Measurements from ENCODE around the gene RASGRF1. TPM values are rescaled to one million over a fixed set of nuclear protein-coding genes. Genes with fewer than 3 reads are reported as not detected.

RASGRF1 gene
- total RNA-seq, 1 experiment from 2014 or later, result 4.2 TPM

DNA sequence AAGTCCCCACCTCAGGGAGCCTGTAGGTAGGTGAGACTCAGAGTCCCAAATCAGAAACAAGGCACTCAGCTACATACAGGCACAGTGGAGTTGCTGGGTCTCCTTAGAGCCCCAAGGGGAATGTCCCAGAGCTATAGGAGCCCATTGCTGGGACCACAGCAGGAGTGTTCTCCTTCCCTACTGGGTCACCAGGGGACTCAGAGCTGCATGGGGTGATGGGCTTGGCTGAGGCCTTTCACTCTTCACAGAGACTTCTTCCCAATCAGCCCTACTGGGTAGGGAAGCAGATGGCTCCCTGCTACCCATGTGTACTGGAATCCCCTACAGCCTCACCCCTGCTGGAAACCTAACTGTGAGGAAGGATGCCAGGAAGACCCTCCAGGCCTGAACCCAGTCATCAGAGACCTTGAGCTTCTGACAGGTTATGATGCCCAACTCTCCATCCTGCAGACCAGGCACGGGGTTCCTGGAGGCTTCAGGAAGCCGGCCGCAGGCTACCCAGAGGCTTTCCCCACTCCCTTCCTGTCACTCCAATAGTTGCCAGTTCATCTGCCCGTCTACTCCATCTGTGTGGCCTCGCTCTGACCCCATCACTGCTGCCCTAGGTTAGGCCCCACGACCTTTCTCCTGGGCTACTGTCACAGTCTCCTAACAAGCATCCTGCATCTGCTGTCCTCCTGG is 24.0 kb downstream of the RASGRF1 start:
- DNase-seq (ENCODE audit: low spot score), result no peak

DNA sequence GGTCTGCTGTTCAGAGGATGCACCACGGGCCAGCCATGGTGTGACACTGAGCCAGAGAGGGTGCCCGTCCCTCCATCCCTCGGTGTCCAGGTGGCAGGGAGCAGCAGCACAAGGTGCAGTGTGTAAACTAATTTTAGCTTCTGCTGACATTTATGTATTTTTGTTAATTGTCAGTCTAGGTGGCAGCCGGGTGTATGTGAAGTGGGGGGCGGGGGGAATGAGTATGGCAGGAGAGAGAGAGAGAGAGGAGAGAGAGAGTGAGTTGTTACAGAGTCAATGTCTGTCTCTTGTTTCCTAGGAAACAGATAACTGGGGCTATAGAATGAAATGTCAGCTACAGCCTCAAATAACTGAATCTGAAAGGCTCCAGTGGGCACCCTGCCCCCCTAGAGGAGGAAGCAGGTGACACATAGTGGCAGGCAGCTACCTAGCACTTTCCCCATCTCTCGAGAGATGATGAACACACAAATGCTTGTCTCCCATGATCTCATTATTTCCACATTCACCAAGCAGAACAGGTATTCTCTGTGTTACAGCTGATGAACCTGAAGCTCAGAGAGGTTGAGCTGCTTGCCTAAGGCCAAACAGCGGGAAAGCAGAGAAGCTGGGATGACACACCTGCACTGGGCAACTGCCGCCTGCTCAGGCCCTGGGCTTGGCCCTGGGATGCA is 24.7 kb downstream of the RASGRF1 start:
- DNase-seq (ENCODE audit: low spot score), result no peak

DNA sequence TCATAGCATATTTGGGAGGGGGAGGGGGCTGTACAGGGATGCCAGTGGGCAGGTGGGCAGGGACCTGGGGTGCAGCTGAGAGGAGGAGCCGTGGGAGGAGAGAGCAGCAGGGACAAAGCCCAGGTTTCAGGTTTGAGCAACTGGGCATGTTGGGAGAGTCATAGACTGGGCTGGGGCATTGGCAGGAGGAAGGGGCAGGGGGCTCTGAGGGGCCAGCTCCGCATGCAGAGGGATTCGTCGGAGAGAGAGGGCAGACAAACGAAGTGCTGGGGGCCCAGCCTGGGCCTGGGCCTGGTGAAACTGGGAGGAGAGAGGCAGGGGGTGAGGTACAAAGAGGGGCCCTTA is 25.2 kb downstream of the RASGRF1 start:
- no peak for DNase-seq (ENCODE audit: low spot score)

DNA sequence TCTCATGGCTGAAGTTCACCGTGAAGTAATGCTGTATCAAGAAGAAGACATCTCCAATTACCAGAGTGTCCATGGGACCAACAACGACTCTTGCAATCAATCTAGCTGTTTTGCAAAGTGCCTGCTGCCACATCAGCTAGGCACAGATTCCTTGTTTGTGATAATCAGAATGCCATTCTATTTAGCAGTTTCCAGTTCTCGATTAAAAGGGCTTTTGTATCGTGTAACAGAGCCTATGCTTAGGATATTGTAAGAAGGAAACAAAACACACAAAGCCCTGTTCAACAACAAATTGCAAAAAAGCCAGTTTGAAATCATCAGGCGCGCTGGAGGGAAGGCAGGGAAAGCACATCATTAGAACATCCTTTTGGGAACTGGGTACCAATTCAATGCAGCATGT is 26.1 kb downstream of the RASGRF1 start:
- DNase-seq (ENCODE audit: low spot score), result no peak

DNA sequence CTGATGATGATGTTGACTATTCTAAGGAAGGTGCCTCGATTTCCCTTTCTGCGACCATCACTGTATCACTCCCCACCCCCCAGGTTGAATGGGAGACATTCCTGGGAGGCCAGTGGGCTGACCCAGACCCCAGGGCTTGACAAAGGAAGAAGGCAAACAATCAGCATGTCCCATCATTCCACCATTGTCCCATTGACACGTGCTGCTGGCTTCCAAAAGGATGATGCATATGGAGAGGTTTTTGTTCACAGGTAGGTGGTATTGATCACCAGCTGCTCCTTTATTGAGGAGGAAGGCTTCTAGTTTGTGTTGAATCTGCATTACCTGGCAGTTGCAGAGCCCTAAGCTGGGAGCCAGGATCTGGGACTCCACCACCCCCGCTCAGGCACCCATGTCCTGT is 30.4 kb downstream of the RASGRF1 start:
- DNase-seq (ENCODE audit: low spot score), result no peak

DNA sequence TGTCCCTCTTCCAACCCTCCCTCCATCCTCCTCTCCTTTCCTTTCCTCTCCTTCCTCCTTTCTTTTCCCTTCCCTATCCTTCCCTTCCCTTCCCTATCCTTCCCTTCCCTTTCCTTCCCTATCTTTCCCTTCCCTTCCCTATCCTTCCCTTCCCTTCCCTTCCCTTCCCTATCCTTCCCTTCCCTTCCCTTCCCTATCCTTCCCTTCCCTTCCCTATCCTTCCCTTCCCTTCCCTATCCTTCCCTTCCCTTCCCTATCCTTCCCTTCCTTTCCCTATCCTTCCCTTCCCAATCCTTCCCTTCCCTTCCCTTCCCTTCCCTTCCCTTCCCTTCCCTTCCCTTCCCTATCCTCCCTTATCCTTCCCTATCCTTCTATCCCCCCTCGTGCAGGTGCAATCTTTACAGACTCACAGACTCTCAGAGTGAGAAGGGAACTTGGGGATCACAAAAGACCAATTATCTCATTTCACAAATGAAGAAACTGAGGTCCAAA is 31.5 kb downstream of the RASGRF1 start:
- DNase-seq (ENCODE audit: low spot score), result no peak

DNA sequence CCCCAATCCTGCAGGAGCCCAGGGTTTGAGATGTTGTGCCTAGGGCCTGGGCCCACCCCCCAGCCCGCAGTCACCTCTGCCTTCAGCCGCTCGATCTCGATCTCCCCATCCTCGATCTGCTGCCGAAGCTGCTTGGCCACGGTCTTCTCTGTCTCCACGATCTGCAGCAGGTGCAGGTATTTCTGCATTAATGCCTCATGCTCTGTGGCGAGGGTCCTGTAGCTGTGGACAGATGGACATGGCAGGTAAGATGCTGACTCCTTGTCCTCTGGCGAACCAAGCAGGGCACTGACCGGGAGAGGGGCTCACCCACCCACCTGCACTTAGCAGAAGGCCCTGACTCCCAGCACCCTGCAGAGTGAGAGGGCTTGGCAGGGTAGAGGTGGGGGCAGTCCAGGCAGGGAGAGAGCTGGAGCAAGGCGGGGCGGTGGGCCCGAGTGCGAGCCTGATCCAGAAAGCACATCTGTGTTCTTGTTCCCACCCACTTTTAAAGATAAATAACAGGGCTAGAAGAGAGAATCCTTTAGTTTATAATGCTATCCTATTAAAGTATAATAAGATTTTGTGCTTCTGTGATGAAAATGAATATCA is 32.2 kb downstream of the RASGRF1 start:
- no peak for DNase-seq (ENCODE audit: low spot score)

DNA sequence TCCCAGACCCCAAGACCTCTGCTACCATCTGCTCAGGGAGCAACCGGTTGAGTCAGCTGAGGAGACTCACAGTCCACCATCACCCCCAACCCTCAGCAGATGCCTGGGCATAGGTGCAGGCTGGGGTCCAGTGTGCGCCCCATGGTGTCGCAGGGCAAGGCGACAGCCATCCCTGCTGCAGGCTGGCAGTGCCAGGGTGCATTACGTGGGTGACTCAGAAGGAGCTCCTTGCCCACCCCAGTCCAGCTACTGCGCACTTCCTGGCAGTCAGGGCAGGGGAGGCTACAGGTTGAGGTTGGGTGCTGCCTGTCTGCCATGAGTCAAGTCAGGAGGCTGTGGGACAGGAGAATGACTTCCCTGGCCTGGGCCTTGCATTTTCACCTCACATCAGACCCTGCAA is 33.5 kb downstream of the RASGRF1 start:
- no peak for DNase-seq (ENCODE audit: low spot score)

DNA sequence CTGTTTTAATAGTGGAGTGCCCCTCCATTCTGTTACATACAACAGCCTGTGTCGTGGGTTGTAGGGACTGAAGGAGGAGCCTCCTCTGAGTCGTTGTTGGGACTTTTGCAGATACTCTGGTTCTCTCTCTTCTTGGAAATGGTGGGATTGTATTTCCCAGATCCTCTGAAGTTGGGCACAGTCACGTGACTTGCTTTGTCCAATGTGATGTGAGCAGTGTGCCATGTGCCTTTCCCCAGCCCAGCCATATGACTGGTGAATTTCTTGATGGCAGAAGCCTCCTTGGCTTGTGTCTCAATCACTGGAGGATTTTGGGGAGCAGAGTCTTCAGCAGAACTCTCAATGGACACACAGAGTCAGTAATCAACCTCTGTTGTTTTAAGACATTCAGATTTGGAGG is 36.2 kb downstream of the RASGRF1 start:
- DNase-seq (ENCODE audit: low spot score), result no peak

DNA sequence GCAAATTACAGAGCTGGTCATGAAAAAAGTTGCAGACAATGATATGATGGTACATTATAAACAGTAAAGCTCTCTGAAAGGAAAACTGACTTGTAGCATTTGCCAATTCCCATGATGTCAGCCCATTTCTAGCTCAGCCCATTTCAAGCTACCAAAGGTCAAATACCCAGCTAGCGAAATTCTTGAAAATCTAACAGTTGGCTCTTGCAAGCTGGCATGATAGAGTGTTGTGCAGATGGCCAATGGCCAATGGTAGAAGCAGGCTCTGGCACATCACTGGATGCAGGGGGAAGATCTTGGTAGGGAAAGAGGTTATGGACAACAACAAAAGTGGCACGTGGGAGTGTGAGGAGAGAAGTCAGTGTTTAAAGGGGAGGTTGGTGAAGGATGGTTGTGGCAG is 36.7 kb downstream of the RASGRF1 start:
- no peak for DNase-seq (ENCODE audit: low spot score)

DNA sequence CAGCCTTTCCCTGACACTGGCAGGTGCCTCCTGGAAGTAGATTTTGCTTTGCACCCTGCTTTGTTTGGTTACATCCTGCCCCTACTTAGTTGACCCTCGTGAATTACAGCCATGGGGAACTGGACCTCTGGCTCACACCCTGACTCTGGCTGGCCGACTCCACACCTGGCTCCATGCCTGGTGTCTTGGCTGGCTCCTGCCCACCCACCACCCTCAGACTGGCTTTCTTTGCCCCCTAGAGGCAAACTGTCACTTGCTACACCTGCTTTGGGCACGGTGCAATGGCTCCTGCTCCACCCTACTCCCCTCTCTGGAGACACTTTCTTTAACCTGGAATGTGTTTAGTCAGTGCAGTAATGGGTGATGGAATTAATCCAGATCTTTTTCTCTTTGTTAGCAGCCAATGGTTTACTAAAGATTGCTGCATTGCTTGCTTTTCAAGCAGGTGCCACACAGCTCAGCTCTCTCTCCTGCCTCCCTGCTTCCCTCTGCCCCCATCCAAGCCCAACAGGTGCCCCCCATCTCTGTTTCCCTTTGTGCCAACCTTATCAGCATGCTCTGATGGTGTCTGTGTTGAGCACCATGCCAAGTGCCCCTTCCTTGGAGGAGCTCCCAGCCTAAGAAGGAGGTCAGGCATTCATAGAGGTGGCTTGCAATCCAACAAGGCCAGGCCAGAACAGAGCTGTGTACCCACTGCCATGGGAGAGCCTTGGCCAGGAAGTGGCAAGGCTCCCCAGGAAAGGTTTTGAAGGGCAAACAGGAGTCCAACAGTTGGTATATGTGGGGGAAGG is 38.4 kb downstream of the RASGRF1 start:
- DNase-seq (ENCODE audit: low spot score), result no peak

DNA sequence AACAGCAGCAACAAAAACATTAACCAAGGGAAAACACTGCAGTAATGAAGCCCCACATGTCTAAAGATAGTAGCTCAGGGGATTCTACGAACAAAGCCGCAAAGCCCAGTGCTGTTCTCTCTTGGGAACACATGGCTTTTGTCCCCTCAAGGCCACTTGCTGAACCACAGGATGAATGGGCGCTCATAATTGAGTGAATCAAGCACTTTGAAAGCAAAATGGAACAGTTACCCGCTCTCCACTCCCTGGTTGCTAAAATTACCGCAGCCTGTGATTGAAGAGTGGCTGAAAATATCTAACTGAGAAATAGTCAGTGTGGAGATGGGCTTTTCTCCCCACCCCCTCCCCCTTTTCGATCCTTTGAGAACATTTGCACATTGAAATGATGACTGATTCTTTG is 39.6 kb downstream of the RASGRF1 start:
- DNase-seq (ENCODE audit: low spot score), result no peak

DNA sequence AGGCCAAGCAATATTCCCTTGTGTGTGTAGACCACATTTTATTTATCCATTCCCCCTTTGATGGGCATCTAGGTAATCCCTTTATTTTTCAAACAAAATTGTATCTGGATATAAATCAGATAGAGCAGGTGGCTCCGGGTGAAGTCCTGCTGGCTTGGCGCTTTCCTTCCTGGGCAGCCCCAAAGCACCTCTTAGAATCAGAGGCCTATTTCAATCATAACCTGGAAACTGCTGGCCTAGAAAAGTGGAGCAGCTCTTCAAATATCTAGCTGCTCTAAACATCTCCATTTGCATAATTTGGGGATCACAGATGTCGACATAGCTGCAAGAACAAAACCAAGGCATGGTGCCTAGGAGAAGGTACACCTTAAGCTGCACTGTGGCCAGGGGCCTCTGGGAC is 40.2 kb downstream of the RASGRF1 start:
- DNase-seq (ENCODE audit: low spot score), result no peak

DNA sequence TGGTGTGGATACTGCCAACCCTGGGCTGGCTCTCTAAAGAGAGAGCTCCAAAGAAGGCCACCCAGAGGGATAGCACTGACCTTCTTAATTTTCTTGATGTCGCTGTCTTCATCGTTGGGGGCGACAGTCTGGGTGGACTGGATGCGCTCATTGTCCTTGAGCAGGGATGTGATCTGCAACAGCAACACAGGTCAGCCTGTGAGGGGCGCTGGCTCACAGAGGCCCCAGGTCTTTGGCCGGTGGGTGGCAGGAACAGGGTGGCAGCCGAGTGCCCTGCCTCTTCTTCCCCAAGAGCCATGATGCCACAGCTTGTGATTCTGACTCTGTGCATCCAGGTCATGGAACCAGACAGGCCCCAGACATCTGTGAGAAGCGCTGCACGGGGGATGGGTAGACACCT is 41.2 kb downstream of the RASGRF1 start:
- no peak for DNase-seq (ENCODE audit: low spot score)

DNA sequence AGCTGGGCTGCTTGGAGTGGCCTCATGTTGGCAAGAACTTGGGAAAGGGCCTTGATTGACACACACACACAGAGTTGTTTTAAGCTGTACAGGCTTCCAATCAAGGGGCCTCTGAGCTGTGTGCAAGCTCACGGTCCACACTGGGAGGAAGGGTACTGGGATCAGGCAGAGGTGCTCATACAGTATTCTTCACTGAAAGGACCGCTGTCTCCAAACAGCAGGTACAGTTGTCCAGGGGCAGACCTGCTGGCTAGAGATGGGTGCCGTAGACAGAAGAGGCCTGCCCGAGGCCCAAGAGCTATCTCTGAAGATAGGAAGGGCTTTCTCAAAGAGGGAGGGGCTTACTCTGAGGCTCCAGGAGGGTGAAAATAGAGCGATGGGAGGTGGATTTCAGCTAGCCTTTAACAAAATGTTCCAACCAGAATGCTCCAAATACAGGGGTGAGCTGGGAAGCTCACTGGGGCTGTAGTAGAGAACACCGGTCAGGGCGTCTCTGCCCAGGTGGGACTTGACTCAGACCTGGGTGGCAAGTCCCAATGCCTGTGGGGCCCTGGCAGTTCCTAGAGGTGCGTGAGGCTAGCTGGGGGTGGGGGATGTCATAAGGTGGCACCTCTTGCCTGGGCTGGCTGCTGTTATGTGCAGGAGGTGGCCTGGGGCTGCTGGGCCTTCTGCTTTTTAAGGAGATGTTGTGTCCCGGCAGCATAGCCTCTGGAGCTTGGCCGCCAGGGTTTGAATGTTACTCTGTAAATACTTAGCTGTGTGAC is 42.7 kb downstream of the RASGRF1 start:
- no peak for DNase-seq (ENCODE audit: low spot score)

DNA sequence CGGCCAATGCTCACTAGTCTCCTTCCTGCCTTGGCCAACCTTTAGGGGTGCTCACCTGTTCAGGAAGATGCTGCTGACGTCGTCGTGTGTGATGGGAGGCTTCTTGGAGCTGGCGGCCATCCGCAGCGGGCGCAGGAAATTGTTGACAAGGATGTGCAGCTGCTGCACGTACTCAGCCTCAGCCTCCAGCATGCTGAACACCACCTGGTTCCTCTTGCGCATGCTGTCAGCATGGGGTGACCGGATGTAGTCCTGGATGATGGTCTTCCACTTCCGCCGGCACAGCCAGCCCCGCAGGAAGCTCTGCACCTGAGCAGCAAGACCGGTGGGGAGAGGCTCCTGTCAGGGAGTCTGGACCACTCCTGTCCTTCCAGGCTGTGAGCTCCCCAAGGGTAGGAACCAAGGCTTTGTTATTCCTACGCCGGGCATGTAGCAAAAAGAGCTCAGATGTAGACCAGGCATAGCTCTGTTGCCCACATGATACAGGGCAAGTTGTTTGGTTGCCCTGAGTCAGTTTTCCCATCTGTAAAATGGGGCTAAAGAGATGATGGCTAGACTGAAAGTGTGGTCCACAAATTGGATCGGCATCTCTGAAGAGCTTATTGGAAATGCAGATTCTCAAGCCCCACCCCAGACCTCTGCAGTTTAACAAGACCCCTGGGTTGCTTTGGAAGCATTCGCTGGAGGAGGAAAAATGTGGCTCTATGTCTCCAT is 43.7 kb downstream of the RASGRF1 start:
- DNase-seq (ENCODE audit: low spot score), result no peak

DNA sequence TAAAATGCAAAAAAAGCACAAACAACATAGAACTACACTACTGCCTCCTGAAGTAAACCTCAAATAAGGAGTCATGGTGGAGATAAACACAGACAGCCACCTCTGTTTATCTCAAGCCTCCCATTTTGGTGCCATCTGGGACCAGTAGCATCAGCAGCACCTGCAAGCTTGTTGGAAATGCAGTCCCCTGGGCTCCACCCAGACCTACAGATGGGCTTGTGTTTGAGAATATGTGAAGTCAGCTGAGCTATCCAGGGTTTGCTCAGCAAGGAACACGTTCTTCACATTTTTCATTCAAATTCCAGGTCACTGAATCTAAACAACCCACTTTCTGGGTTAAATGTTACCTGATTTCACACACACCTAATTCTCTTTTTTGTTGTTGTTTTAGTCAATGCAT is 45.5 kb downstream of the RASGRF1 start:
- DNase-seq (ENCODE audit: low spot score), result no peak

DNA sequence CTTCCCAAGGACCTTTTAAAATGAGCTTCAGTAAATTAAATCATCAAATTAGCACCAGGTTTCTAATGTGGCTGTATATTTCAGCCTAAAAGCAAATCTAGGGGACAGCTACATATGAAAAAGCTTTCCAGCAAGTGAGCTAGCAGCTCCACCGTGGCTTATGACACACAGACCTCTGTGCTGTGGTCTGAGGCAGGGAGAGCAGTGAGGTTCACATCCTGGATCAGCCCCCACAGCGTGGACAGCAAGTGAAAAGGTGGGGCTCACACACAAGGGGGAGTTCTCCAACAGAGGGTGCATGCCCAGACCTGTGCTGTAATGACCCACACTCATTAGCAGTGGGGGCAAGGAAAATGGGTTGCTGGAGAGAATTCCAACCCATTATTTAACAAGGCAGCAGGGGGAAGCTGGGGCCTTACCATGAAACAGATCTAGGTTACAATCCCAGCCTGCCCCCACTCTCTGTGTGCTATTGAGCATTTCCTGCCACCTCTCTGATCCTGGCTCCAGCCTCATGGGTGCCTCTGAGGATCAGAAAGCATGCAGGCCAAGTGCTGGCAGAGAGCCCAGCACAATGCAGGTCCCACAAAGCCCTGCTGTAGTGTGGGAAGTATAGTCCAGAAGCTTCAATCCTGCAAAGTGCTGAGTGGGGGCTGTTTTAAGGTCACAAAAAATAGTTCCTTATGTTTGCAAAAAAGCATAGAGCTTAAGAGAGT is 48.2 kb downstream of the RASGRF1 start:
- DNase-seq (ENCODE audit: low spot score), result no peak

DNA sequence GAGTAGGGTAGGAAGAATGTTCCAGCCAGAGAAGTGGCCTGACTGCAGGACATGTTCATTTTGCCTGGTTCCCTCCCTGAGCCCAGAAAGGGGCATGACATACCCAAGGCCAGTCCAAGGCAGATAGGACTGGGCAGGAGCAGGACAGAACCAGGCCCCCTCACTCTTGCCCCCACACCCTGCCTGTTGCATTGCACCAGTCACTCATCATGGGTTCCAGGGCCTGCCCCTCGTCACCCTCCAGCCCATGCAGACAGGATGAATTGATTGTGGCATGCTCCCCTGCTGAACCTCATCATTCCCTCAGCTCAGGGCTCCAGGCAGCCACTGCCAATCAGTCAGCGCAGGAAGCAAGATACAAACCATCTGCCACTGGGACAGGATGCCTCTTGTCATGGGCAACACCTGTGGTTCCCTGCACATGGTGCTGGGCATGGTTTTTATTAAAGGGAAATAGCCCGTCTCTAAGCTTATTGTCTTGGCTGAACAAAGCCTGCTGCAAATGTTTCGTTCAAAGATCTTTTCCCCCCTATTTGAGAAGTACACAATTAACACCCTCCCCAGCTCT is 48.9 kb downstream of the RASGRF1 start:
- DNase-seq (ENCODE audit: low spot score), result no peak

DNA sequence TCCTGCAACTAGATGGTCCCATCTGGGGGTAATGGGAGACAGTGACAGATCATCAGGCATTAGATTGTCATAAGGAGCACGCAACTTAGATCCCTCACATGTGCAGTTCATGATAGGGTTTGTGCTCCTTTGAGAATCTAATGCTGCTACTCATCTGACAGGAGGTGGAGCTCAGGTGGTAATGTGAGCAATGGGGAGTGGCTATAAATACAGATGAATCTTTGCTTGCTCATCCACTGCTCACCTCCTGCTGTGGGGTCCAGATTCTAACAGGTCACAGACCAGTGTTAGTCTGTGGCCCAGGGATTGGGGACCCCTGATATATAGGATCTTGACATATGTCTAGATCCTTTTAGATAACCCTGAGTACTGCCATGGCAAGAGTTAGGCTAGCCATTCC is 52.7 kb downstream of the RASGRF1 start:
- no peak for DNase-seq (ENCODE audit: low spot score)

Data from HT-29 (cell line).